HepG2 (cell line): ENCODE measurements around the gene MAPK12. TPM values are rescaled to one million over a fixed set of nuclear protein-coding genes. Genes with fewer than 3 reads are reported as not detected.

Experiments
- CCAR2 ChIP-seq: fragments of 200-400 bp; formaldehyde crosslinking; optimal IDR thresholded peaks from 2 replicates; pipeline ENCODE3; 2018; ENCODE audit warnings: low read depth, mild to moderate bottlenecking, low read length, moderate library complexity
- CSRNP1 ChIP-seq: sonication (generic); formaldehyde crosslinking; IDR thresholded peaks from 2 replicates; pipeline ENCODE4 v1.8.1; 2023; ENCODE audit warnings: mild to moderate bottlenecking, missing genetic modification reagents
- ETV6 ChIP-seq: sonication (generic); formaldehyde crosslinking; conservative IDR thresholded peaks from 2 replicates; pipeline ENCODE4 v1.4.0; 2020; ENCODE audit warnings: missing genetic modification reagents
- KDM3A ChIP-seq: IDR thresholded peaks from 2 replicates; pipeline ENCODE4 v1.6.1; 2018; ENCODE audit warnings: low read depth, missing compliant biosample characterization
- NFE2L1 ChIP-seq: sonication (generic); formaldehyde crosslinking; IDR thresholded peaks from 2 replicates; pipeline ENCODE4 v1.4.0; 2020; ENCODE audit warnings: missing genetic modification reagents, mild to moderate bottlenecking, borderline replicate concordance
- NR2C2 ChIP-seq: sonication (generic); formaldehyde crosslinking; IDR thresholded peaks from 2 replicates; pipeline ENCODE4 v1.4.0; 2020; ENCODE audit warnings: missing genetic modification reagents, mild to moderate bottlenecking, moderate library complexity, borderline replicate concordance
- ONECUT2 ChIP-seq: sonication (generic); formaldehyde crosslinking; IDR thresholded peaks from 2 replicates; pipeline ENCODE4 v1.4.0; 2020; ENCODE audit warnings: missing genetic modification reagents
- SRY ChIP-seq: sonication (generic); formaldehyde crosslinking; IDR thresholded peaks from 2 replicates; pipeline ENCODE4 v1.8.0; 2022; ENCODE audit warnings: mild to moderate bottlenecking, missing genetic modification reagents
- TBX3 ChIP-seq: fragments of 450-650 bp; IDR thresholded peaks from 2 replicates; pipeline ENCODE4 v1.6.1; 2017; ENCODE audit warnings: antibody characterized with exemption, mild to moderate bottlenecking, inconsistent platforms, borderline replicate concordance
- ZNF138 ChIP-seq: sonication (generic); formaldehyde crosslinking; IDR thresholded peaks from 2 replicates; pipeline ENCODE4 v1.5.0; 2020; ENCODE audit warnings: mild to moderate bottlenecking, low read depth, missing genetic modification reagents
- ZNF160 ChIP-seq: sonication (generic); formaldehyde crosslinking; IDR thresholded peaks from 2 replicates; pipeline ENCODE4 v1.8.0; 2022; ENCODE audit warnings: mild to moderate bottlenecking, inconsistent platforms, missing genetic modification reagents
- ZNF292 ChIP-seq: sonication (generic); formaldehyde crosslinking; IDR thresholded peaks from 2 replicates; pipeline ENCODE4 v1.8.1; 2022; ENCODE audit warnings: mild to moderate bottlenecking, low read depth, missing genetic modification reagents, borderline replicate concordance
- ZNF30 ChIP-seq: sonication (generic); formaldehyde crosslinking; IDR thresholded peaks from 2 replicates; pipeline ENCODE4 v1.5.0; 2020; ENCODE audit warnings: mild to moderate bottlenecking, missing genetic modification reagents
- ZNF501 ChIP-seq: sonication (generic); formaldehyde crosslinking; IDR thresholded peaks from 2 replicates; pipeline ENCODE4 v1.5.1; 2020; ENCODE audit warnings: mild to moderate bottlenecking, moderate library complexity, missing genetic modification reagents
- ZNF737 ChIP-seq: sonication (generic); formaldehyde crosslinking; IDR thresholded peaks from 2 replicates; pipeline ENCODE4 v1.5.0; 2020; ENCODE audit warnings: missing genetic modification reagents, mild to moderate bottlenecking, borderline replicate concordance
- ZNF761 ChIP-seq: sonication (generic); formaldehyde crosslinking; conservative IDR thresholded peaks from 2 replicates; pipeline ENCODE4 v1.4.0; 2020; ENCODE audit warnings: mild to moderate bottlenecking, missing genetic modification reagents
- polyA plus RNA-seq, 8 experiments: library from polyadenylated mRNA; depleted of rRNA in 3 of 8; stranded (reverse) in 7 of 8; unstranded in 1 of 8; fragments of >200 nt; fragmentation: Illumina TruSeq in 4 of 8; extraction: Trizol in 4 of 8; gene quantifications; 2 replicates each; pipeline versions ENCODE4 v1.2.1 to v1.2.3, GENCODE V29; 2011 to 2016; ENCODE audit warnings: low read depth in 4 of 8, missing spikeins in 1 of 8, mixed read lengths in 1 of 8; ENCODE audit not compliant: insufficient read depth in 1 of 8
- total RNA-seq, 5 experiments: library from RNA; depleted of rRNA; stranded (reverse); fragments of >200 nt; fragmentation: Illumina TruSeq; extraction: Trizol; gene quantifications; 2 replicates each; pipeline ENCODE4 v1.2.3, GENCODE V29; 2016; ENCODE audit warnings: low read depth in 1 of 5
- TF ChIP-seq, protein P1 (sequence below): sonication (generic); formaldehyde crosslinking; IDR thresholded peaks from 2 replicates; pipeline ENCODE4 v1.5.0; 2020; ENCODE audit warnings: mild to moderate bottlenecking, missing genetic modification reagents, borderline replicate concordance
- TF ChIP-seq, protein P2 (sequence below): sonication (generic); formaldehyde crosslinking; conservative IDR thresholded peaks from 2 replicates; pipeline ENCODE4 v1.8.0; 2022; ENCODE audit warnings: low read depth, missing genetic modification reagents
- TF ChIP-seq, protein P3 (sequence below), 2 experiments: sonication (generic) in 1 of 2; formaldehyde crosslinking in 1 of 2; IDR thresholded peaks; 2 replicates each; pipeline versions ENCODE4 v1.5.1 to v1.6.1; 2011 to 2020; ENCODE audit warnings: borderline replicate concordance in 1 of 2, low read depth in 1 of 2, low read length in 1 of 2, mild to moderate bottlenecking in 1 of 2, missing genetic modification reagents in 1 of 2, moderate library complexity in 1 of 2

The MAPK12 gene
- total and polyA plus RNA-seq, 2 of the 13 experiments (the other 11 are each of a cell fraction or from before 2014, with no cell fraction given) = 22.2 to 23.3 TPM

- TF ChIP-seq, protein P1, sequence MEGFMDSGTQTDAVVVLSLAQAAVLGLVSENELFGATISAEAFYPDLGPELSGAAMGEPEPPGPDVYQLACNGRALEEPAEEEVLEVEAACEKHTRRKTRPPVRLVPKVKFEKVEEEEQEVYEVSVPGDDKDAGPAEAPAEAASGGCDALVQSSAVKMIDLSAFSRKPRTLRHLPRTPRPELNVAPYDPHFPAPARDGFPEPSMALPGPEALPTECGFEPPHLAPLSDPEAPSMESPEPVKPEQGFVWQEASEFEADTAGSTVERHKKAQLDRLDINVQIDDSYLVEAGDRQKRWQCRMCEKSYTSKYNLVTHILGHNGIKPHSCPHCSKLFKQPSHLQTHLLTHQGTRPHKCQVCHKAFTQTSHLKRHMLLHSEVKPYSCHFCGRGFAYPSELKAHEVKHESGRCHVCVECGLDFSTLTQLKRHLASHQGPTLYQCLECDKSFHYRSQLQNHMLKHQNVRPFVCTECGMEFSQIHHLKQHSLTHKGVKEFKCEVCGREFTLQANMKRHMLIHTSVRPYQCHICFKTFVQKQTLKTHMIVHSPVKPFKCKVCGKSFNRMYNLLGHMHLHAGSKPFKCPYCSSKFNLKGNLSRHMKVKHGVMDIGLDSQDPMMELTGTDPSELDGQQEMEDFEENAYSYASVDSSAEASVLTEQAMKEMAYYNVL = 0 out of 2 replicates have a peak, but pooled peaks have one; percentile 60
- peak; percentile 90 for TF ChIP-seq SRY
- TF ChIP-seq CCAR2 = no peak
- TF ChIP-seq NR2C2 (CRISPR knock-in tag) = peak; percentile 26; the same call in 1 of the 2 replicates
- 0 out of 2 replicates have a peak, but pooled peaks have one; percentile 43 for TF ChIP-seq ZNF761 (CRISPR knock-in tag)
- TF ChIP-seq ZNF30 (CRISPR knock-in tag) = peak; percentile 65; the same call in 1 of the 2 replicates
- TF ChIP-seq TBX3 = no peak
- TF ChIP-seq ETV6 (CRISPR knock-in tag) = peak; percentile 82
- no peak for TF ChIP-seq ZNF292 (CRISPR knock-in tag)
- TF ChIP-seq ZNF160 (CRISPR knock-in tag) = 0 out of 2 replicates have a peak, but pooled peaks have one; percentile 69
- TF ChIP-seq, protein P2, sequence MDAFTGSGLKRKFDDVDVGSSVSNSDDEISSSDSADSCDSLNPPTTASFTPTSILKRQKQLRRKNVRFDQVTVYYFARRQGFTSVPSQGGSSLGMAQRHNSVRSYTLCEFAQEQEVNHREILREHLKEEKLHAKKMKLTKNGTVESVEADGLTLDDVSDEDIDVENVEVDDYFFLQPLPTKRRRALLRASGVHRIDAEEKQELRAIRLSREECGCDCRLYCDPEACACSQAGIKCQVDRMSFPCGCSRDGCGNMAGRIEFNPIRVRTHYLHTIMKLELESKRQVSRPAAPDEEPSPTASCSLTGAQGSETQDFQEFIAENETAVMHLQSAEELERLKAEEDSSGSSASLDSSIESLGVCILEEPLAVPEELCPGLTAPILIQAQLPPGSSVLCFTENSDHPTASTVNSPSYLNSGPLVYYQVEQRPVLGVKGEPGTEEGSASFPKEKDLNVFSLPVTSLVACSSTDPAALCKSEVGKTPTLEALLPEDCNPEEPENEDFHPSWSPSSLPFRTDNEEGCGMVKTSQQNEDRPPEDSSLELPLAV = no peak
- TF ChIP-seq ZNF501 (CRISPR knock-in tag) = peak; percentile 51
- TF ChIP-seq ZNF737 (CRISPR knock-in tag) = no peak
- peak; percentile 82; the same call in 1 of the 2 replicates for TF ChIP-seq KDM3A
- no peak for TF ChIP-seq NFE2L1
- TF ChIP-seq ZNF138 (CRISPR knock-in tag) = no peak
- TF ChIP-seq ONECUT2 (CRISPR knock-in tag) = no peak
- TF ChIP-seq, protein P3, sequence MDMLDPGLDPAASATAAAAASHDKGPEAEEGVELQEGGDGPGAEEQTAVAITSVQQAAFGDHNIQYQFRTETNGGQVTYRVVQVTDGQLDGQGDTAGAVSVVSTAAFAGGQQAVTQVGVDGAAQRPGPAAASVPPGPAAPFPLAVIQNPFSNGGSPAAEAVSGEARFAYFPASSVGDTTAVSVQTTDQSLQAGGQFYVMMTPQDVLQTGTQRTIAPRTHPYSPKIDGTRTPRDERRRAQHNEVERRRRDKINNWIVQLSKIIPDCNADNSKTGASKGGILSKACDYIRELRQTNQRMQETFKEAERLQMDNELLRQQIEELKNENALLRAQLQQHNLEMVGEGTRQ (IDR thresholded peaks at IDR 0.05; ENCODE audit: low read depth, low read length) = no peak
- TF ChIP-seq, protein P3 (CRISPR knock-in tag; IDR thresholded peaks at IDR 0.05; ENCODE audit: borderline replicate concordance) = no peak
- no peak for TF ChIP-seq CSRNP1 (CRISPR knock-in tag)
Measured at GRCh38 chr22:50270666-50271394, 9.3 kb upstream of the MAPK12 start (continued).
